K562 (cell line): ENCODE data around the gene AGMO. TPM values are rescaled to one million over a fixed set of nuclear protein-coding genes. Genes with fewer than 3 reads are reported as not detected.

Experiments used
- ATAC-seq: fragments of 200-7000 bp; cut with Tn5 transposase; 3 replicates; pipeline ENCODE4 v1.9.1; 2020; ENCODE audit warnings: moderate library complexity
- BruUV-seq: library from RNA; stranded (reverse); fragments of 400-500 nt; replicated peaks from 2 replicates; lab custom pipeline; 2021; lab: Mats Ljungman, UMichigan
- CTCF ChIA-PET: fragments of 300-600 bp; formaldehyde crosslinking; extraction: SDS; loops from one replicate; lab custom pipeline; 2021; ENCODE audit warnings: low intra/inter-chr PET ratio; lab: Yijun Ruan, JAX
- POLR2A ChIA-PET: fragments of 300-600, 350-650 bp; sonication (Branson Sonifier 250); formaldehyde crosslinking; extraction: SDS; loops from one replicate; lab custom pipeline; 2021; ENCODE audit warnings: antibody characterized with exemption, inconsistent platforms; lab: Yijun Ruan, JAX
- DNase-seq, 4 experiments: peaks; one replicate each; pipeline versions ENCODE4 v3.0.0 to v3.0.0-alpha.2; 2011 to 2018; ENCODE audit warnings: low spot score in 3 of 4, mixed read lengths in 3 of 4; ENCODE audit errors: extremely low read depth in 1 of 4
- FAIRE-seq: peaks from 2 replicates; lab custom pipeline; 2011; peaks lifted over from hg19 to GRCh38; lab: Jason Lieb, UNC
- H2AFZ ChIP-seq: 2 replicates; pipeline ENCODE4 v1.6.0; 2011; ENCODE audit warnings: low read depth, low read length, control low read depth, inconsistent platforms
- H3K27ac ChIP-seq: fragments of 200-600 bp; 3 replicates; pipeline ENCODE4 v1.8.0; 2011; ENCODE audit warnings: low read depth, mild to moderate bottlenecking, control low read depth, inconsistent platforms, low read length, moderate library complexity, mixed read lengths; ENCODE audit errors: extremely low read depth
- H3K27me3 ChIP-seq, 2 experiments: fragments of 300-600 bp in 1 of 2; 2 replicates in 1 of 2; 3 replicates in 1 of 2; pipeline versions ENCODE4 v1.6.0 to v1.8.0; 2011; ENCODE audit warnings: inconsistent platforms in 2 of 2, low read length in 2 of 2, mild to moderate bottlenecking in 1 of 2, mixed read lengths in 1 of 2, moderate library complexity in 1 of 2; ENCODE audit not compliant: control insufficient read depth in 2 of 2, insufficient read depth in 2 of 2
- H3K36me3 ChIP-seq: fragments of 300-600 bp; 3 replicates; pipeline ENCODE4 v1.8.0; 2011; ENCODE audit warnings: mild to moderate bottlenecking, low read length, inconsistent platforms; ENCODE audit not compliant: control insufficient read depth, insufficient read depth
- H3K4me1 ChIP-seq, 2 experiments: fragments of 200-600 bp in 1 of 2; replicated peaks in 1 of 2; 2 replicates in 1 of 2; 3 replicates in 1 of 2; pipeline versions ENCODE4 v1.5.1 to v1.8.0; 2011; ENCODE audit warnings: inconsistent platforms in 2 of 2, low read length in 2 of 2, mild to moderate bottlenecking in 1 of 2, mixed read lengths in 1 of 2, moderate library complexity in 1 of 2; ENCODE audit not compliant: control insufficient read depth in 2 of 2, insufficient read depth in 2 of 2
- H3K4me2 ChIP-seq: 2 replicates; pipeline ENCODE4 v1.6.1; 2011; ENCODE audit warnings: low read length, control low read depth, inconsistent platforms, mixed read lengths; ENCODE audit not compliant: insufficient read depth
- H3K4me3 ChIP-seq: fragments of 200-600 bp; sonication (generic), shearing (Covaris generic); 2 replicates; pipeline ENCODE4 v1.5.1; 2016; ENCODE audit warnings: control low read depth, inconsistent platforms
- H3K79me2 ChIP-seq: fragments of 200-600 bp; 3 replicates; pipeline ENCODE4 v1.8.0; 2011; ENCODE audit warnings: low read length, inconsistent platforms; ENCODE audit not compliant: control insufficient read depth, insufficient read depth
- H3K9ac ChIP-seq, 2 experiments: 2 replicates each; pipeline versions ENCODE4 v1.6.0 to v1.6.1; 2011; ENCODE audit warnings: low read depth in 2 of 2, low read length in 2 of 2, control low read depth in 1 of 2, inconsistent platforms in 1 of 2, mild to moderate bottlenecking in 1 of 2, mixed read lengths in 1 of 2; ENCODE audit not compliant: insufficient read depth in 1 of 2
- H3K9me1 ChIP-seq: one replicate; pipeline ENCODE4 v1.6.0; 2011; ENCODE audit warnings: inconsistent platforms, mild to moderate bottlenecking, low read length, moderate library complexity; ENCODE audit not compliant: control insufficient read depth, insufficient read depth
- H3K9me3 ChIP-seq: replicated peaks from 2 replicates; pipeline ENCODE4 v1.5.1; 2011; ENCODE audit warnings: low read depth, low read length, inconsistent platforms; ENCODE audit not compliant: control insufficient read depth, insufficient read depth
- H4K20me1 ChIP-seq: replicated peaks from 2 replicates; pipeline ENCODE4 v1.6.1; 2011; ENCODE audit warnings: low read length, inconsistent platforms, mixed read lengths; ENCODE audit not compliant: control insufficient read depth, insufficient read depth
- AFF1 ChIP-seq, 2 experiments: fragments of 450-650 bp; IDR thresholded peaks; 2 replicates each; pipeline ENCODE4 v1.6.1; 2018; ENCODE audit warnings: mild to moderate bottlenecking in 2 of 2, low read depth in 1 of 2; ENCODE audit not compliant: partially characterized antibody in 2 of 2
- ASH1L ChIP-seq: fragments of 450-650 bp; IDR thresholded peaks from 2 replicates; pipeline ENCODE4 v1.6.1; 2018; ENCODE audit warnings: borderline replicate concordance, mild to moderate bottlenecking, low read depth; ENCODE audit not compliant: partially characterized antibody
- DPF2 ChIP-seq: fragments of 450-650 bp; IDR thresholded peaks from 2 replicates; pipeline ENCODE4 v1.6.1; 2016
- NCOA1 ChIP-seq: fragments of 450-650 bp; IDR thresholded peaks from 2 replicates; pipeline ENCODE4 v1.6.1; 2016; ENCODE audit warnings: low read depth
- PRMT5 ChIP-seq: sonication (generic); formaldehyde crosslinking; IDR thresholded peaks from 2 replicates; pipeline ENCODE4 v1.5.0; 2020; ENCODE audit warnings: missing genetic modification reagents
- RCOR1 ChIP-seq, 2 experiments: IDR thresholded peaks; 2 replicates each; pipeline ENCODE4 v1.6.1; 2012; ENCODE audit warnings: low read depth in 2 of 2, low read length in 2 of 2, borderline replicate concordance in 1 of 2, improper control_type of control experiment in 1 of 2
- SMARCA4 ChIP-seq: fragments of 450-650 bp; IDR thresholded peaks from 2 replicates; pipeline ENCODE4 v1.6.1; 2016
- TEAD4 ChIP-seq, 2 experiments: sonication (generic) in 1 of 2; formaldehyde crosslinking in 1 of 2; IDR thresholded peaks; 2 replicates each; pipeline versions ENCODE4 v1.6.1 to v1.8.0; 2012 to 2022; ENCODE audit warnings: borderline replicate concordance in 1 of 2, inconsistent platforms in 1 of 2, low read length in 1 of 2, mild to moderate bottlenecking in 1 of 2, missing genetic modification reagents in 1 of 2
- ZNF609 ChIP-seq: sonication (generic); formaldehyde crosslinking; IDR thresholded peaks from 2 replicates; pipeline ENCODE4 v1.8.1; 2023; ENCODE audit warnings: missing genetic modification reagents, mild to moderate bottlenecking, borderline replicate concordance
- WGBS: fragments of 100-300 bp; shearing (Covaris generic); methylation state at CpG from one replicate; pipeline ENCODE4 v1.1.6; 2016; ENCODE audit warnings: low coverage, mixed read lengths; ENCODE audit not compliant: insufficient coverage; ENCODE audit errors: missing lambda C conversion rate; 5-methylcytosine and 5-hydroxymethylcytosine counted together
- in situ Hi-C: fragments of 300-500 bp; cut with MboI; formaldehyde crosslinking; loops from 4 replicates; pipeline ENCODE4 v1.15.0; 2018; ENCODE audit warnings: inconsistent platforms, mixed read lengths
- intact Hi-C: fragments of 100-400 bp; cut with micrococcal nuclease; formaldehyde crosslinking; loops from 2 replicates; pipeline ENCODE4 v1.14.2; 2022
- polyA plus RNA-seq, 8 experiments: library from polyadenylated mRNA; depleted of rRNA in 4 of 8; stranded (reverse) in 5 of 8; unstranded in 3 of 8; fragments of >200 nt; fragmentation: Nextera tagmentation in 2 of 8; fragmentation: Illumina TruSeq in 1 of 8; extraction: Ambion mirVana in 2 of 8; extraction: Trizol in 1 of 8; gene quantifications; 2 replicates each; pipeline versions ENCODE4 v1.2.1 to v1.2.3, GENCODE V29; 2011 to 2014; ENCODE audit warnings: inconsistent platforms in 1 of 8, missing spikeins in 1 of 8
- total RNA-seq, 7 experiments: library from RNA; depleted of rRNA in 6 of 7; stranded (reverse); fragments of >200 nt in 6 of 7; fragmentation: Illumina TruSeq in 2 of 7; extraction: Trizol in 2 of 7; gene quantifications; 2 replicates each; pipeline versions ENCODE4 v1.2.1 to v1.2.3, GENCODE V29; 2011 to 2021; ENCODE audit warnings: low replicate concordance in 1 of 7

The AGMO gene
- total and polyA plus RNA-seq, 9 of the 15 experiments (the other 6 are each of a cell fraction or from before 2014, with no cell fraction given), result 0.30 to 1.4 (median 0.69) TPM; not detected in 1

GRCh38 chr7:15219758-15220157, 342.1 kb downstream of the AGMO start:
- no peaks in the 10 kb centered on the region for H4K20me1 ChIP-seq
- H3K4me3 ChIP-seq, result no peak overlapping the region
- no peak overlapping the region for H3K4me2 ChIP-seq
- CTCF ChIA-PET, result no interaction called here
- H3K9ac ChIP-seq, result no peak overlapping the region
- no peak overlapping the region for H2AFZ ChIP-seq
- no peak for DNase-seq
- no peaks in the 10 kb centered on the region for H3K4me1 ChIP-seq
- H3K27ac ChIP-seq, result no peak overlapping the region
- intact Hi-C loops, result no loop called here
- FAIRE-seq, result no peak
- ATAC-seq, result no peak
- WGBS, result 0% methylated on average over 1 of the region's 1 CpG
- 0 out of 2 replicates have a peak, but pooled peaks cover 2% of the 10 kb centered on the region for H3K9me3 ChIP-seq
- no TSS peak for BruUV-seq
- TF ChIP-seq ZNF609 (CRISPR knock-in tag) (no peak), SMARCA4 (no peak), TEAD4 (IDR thresholded peaks at IDR 0.05; ENCODE audit: low read length) (no peak), TEAD4 (CRISPR knock-in tag; IDR thresholded peaks at IDR 0.05; ENCODE audit: borderline replicate concordance) (no peak), AFF1 (IDR thresholded peaks at IDR 0.05; ENCODE audit: low read depth in 1 of 2, partially characterized antibody in 2 of 2) (no peak), NCOA1 (no peak), DPF2 (no peak), PRMT5 (CRISPR knock-in tag) (no peak), ASH1L (no peak), RCOR1 (IDR thresholded peaks at IDR 0.05; ENCODE audit: borderline replicate concordance in 1 of 2, low read depth in 2 of 2, low read length in 2 of 2) (no peak)
- TF ChIP-seq, all 486 proteins: peak for 0
- in situ Hi-C loops, result no loop called here
- POLR2A ChIA-PET, result no interaction called here
- Histone ChIP-seq H3K9me1 (no peaks in the 10 kb centered on the region), H3K36me3 (no peaks in the 10 kb centered on the region), H3K79me2 (no peaks in the 10 kb centered on the region), H3K27me3 (no peaks in the 10 kb centered on the region)
